Large intestine (tissue), 3 donors: ENCODE data around the gene S1PR4. TPM values are rescaled to one million over a fixed set of nuclear protein-coding genes. Genes with fewer than 3 reads are reported as not detected.
"Not testable (repeated sequence)": the region's sequence is repeated elsewhere in the genome, so short reads cannot be mapped to it uniquely, and the experiment has no call there.

Source experiments
- DNase-seq, 2 donors: peaks; one replicate each; pipeline versions ENCODE4 v3.0.0 to v3.0.0-alpha.2; 2013
- H3K27ac ChIP-seq: one replicate; pipeline ENCODE4 v1.5.1; 2013; ENCODE audit warnings: low read length
- H3K27me3 ChIP-seq: 2 replicates; pipeline ENCODE4 v1.6.1; 2013; ENCODE audit warnings: low read length; ENCODE audit not compliant: control insufficient read depth, insufficient read depth
- H3K36me3 ChIP-seq: 2 replicates; pipeline ENCODE4 v1.6.1; 2013; ENCODE audit warnings: low read length; ENCODE audit not compliant: control insufficient read depth, insufficient read depth
- H3K4me1 ChIP-seq: one replicate; pipeline ENCODE4 v1.6.1; 2013; ENCODE audit warnings: low read length; ENCODE audit not compliant: control insufficient read depth, insufficient read depth
- H3K4me3 ChIP-seq: one replicate; pipeline ENCODE4 v1.5.1; 2013; ENCODE audit warnings: low read length
- H3K9me3 ChIP-seq: one replicate; pipeline ENCODE4 v1.6.1; 2013; ENCODE audit warnings: mild to moderate bottlenecking, low read depth, low read length, moderate library complexity; ENCODE audit not compliant: control insufficient read depth
- WGBS: methylation state at CpG from one replicate; pipeline ENCODE4 v1.1.5; 2013; ENCODE audit warnings: low lambda C conversion rate; ENCODE audit not compliant: insufficient coverage; 5-methylcytosine and 5-hydroxymethylcytosine counted together
- polyA plus RNA-seq: library from polyadenylated mRNA; unstranded; fragments of 120-200 nt; gene quantifications from one replicate; pipeline ENCODE4 v1.2.1, GENCODE V29; 2013

Gene S1PR4
- polyA plus RNA-seq, 1 donor: 0.55 TPM

DNA sequence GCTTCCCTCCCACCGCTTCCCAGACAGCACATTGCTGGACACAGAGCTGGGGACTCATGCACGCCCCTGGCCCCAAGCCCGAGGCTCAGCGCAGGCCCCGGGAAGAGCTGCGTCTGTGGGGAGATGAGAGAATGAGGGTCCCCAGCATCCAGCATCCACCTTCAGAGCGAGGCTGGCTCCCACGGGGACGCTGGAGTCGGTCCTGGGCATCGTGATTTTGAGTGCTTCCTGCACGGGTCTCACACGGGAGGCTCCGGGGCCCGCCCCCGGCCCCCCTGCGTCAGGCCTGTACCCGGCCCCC is 11.9 kb downstream of the S1PR4 start:
- Histone ChIP-seq H3K4me3 (no peak overlapping the region), H3K9me3 (no peaks in the 10 kb centered on the region), H3K4me1 (peaks cover 28% of the 10 kb centered on the region), H3K27ac (no peak overlapping the region), H3K27me3 (no peaks in the 10 kb centered on the region), H3K36me3 (peaks cover 13% of the 10 kb centered on the region)
- DNase-seq: no peak
- WGBS: no CpG with 5 or more reads among the region's 18 CpGs

DNA sequence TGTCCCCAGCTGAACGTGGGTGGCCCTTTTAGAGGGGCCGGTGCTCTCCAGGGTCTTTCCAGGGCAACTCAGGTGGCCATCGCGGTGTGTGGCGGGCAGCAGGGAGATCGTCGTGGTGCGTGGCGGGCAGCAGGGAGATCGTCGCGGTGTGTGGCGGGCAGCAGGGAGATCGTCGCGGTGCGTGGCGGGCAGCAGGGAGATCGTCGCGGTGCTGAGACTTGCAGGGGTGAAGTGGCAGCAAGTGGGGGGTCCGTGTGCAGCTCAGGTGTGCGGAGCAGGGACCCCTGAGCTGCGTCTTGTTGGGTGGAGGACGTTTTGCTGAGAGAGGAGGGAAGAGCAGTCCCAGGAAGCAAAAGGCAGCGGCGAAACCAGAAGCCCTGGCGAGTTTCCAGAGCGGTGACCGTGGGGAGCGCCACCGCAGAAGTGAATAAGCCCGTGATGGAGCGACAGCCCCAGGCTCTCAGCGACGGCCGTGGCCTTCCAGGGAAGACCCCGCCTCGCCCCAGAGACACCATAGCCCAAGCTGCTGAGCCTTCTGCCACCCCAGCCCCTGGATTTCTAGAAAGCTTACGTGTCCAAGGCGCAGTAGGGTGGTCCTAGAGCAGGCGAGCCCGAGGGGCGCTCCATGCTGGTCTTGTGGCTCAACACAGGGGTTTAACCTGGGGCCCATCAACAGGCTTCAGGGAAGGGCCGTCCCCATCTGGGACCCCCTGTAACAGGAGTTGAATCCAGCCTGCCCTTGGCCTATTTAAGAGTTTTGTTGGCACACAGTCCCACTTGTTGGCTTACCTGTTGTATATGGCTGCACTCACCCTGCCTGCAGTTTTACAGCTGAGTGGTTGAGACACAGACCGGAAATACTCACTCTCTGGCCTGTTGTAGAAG is 12.6 kb downstream of the S1PR4 start:
- WGBS: no CpG with 5 or more reads among the region's 46 CpGs
- Histone ChIP-seq H3K27me3 (no peaks in the 10 kb centered on the region), H3K4me1 (peaks cover 28% of the 10 kb centered on the region), H3K4me3 (no peak overlapping the region), H3K36me3 (peaks cover 17% of the 10 kb centered on the region), H3K9me3 (no peaks in the 10 kb centered on the region), H3K27ac (no peak overlapping the region)
- DNase-seq: no peak

DNA sequence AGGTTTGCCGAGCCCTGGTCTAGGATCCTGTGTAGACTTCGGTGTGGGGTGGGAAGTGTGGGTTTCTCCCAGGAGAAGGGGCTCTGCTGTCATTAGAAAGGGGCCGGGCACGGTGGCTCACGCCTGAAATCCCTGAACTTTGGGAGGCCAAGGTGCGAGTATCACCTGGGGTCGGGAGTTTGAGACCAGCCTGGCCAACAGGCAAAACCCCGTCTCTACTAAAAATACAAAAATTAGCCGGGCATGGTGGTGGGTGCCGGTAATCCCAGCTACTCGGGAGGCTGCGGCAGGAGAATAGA is 13.2 kb downstream of the S1PR4 start:
- H3K9me3 ChIP-seq, H3K27ac ChIP-seq, H3K27me3 ChIP-seq, DNase-seq, H3K4me3 ChIP-seq: not testable (repeated sequence)
- H3K36me3 ChIP-seq: peaks cover 23% of the 10 kb centered on the region
- peaks cover 28% of the 10 kb centered on the region for H3K4me1 ChIP-seq
- no CpG with 5 or more reads among the region's 12 CpGs for WGBS

DNA sequence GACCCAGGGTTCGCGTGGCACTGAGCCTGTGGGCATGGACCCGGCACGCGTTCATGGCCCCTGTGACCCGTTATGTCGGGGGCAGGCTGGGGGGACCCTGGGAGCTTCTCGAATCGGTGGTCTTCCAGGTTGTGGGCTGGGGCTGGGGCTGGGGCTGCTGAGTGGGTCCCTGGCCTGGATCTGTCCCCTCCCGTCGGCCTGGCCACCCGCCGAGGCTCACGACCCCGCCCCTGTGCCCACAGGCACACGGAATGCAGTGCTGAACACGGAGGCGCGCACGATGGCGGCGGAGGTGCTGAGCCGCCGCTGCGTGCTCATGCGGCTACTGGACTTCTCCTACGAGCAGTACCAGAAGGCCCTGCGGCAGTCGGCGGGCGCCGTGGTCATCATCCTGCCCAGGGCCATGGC is 13.7 kb downstream of the S1PR4 start:
- no peak overlapping the region for H3K4me3 ChIP-seq
- H3K9me3 ChIP-seq: no peaks in the 10 kb centered on the region
- peaks cover 24% of the 10 kb centered on the region for H3K4me1 ChIP-seq
- no CpG with 5 or more reads among the region's 32 CpGs for WGBS
- H3K36me3 ChIP-seq: peaks cover 24% of the 10 kb centered on the region
- H3K27ac ChIP-seq: no peak overlapping the region
- no peak for DNase-seq
- H3K27me3 ChIP-seq: no peaks in the 10 kb centered on the region

DNA sequence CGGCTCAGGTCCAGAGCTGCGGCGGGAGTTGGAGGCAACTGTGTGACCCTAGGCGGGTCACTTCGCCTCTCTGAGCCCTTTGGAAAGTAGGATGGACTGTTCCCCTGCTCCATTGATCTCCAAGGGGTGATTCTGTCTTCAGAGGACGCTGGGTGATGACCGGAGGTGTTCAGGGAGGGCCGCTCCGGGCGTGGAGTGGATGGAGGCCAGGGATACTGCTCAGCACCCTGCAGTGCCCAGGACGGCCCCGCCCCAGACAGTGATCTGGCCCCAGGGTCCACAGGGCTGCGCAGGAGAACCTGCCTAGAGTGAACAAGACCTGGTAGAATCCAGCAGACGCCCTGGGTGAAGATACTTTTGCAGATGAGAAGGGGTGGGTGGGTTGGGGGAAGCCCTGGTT is 14.1 kb downstream of the S1PR4 start:
- Histone ChIP-seq H3K9me3 (no peaks in the 10 kb centered on the region), H3K36me3 (peaks cover 24% of the 10 kb centered on the region), H3K27ac (no peak overlapping the region), H3K4me3 (no peak overlapping the region), H3K4me1 (peaks cover 20% of the 10 kb centered on the region), H3K27me3 (no peaks in the 10 kb centered on the region)
- no peak for DNase-seq
- WGBS: no CpG with 5 or more reads among the region's 14 CpGs

DNA sequence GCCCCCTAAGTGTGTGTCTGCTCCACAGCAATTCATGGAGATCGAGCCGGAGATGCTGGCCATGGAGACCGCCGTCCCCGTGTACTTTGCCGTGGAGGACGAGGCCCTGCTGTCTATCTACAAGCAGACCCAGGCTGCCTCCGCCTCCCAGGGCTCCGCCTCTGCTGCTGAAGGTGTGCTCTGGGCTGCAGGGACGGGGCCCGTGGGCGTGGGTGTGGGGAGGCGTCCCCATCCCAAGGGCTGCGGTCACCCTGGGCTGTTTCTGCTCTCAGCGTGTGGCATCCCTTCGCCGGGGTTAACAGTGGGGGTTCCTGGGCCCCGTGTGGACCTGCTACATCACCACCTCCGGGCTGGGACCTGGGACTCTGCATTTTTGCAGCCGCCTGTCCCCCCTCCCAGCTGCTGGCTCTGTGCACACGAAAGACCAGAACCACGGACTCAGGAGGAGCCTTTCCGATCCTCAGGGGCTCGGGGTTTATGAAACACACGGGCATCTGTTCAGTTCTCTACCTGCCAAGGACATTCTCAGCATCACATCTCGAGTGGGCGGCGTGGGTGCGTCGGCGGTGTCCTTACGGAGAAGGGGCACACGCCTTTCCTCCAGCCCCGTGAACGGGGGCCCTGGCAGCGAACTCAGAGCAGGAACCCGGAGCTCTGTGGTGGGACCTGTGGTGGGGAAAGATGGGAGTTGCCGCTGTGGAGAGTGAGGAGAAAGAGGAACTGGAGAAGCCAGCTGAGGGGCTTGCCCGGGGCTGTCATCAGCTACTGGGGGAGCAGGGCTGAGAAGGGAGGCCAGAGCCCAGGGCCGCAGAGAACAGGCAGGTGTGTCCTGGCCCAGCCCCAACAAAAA is 14.9 kb downstream of the S1PR4 start:
- no peak for DNase-seq
- H3K4me3 ChIP-seq: no peak overlapping the region
- no peak overlapping the region for H3K27ac ChIP-seq
- peaks cover 24% of the 10 kb centered on the region for H3K36me3 ChIP-seq
- H3K27me3 ChIP-seq: no peaks in the 10 kb centered on the region
- H3K4me1 ChIP-seq: peaks cover 13% of the 10 kb centered on the region
- WGBS: no CpG with 5 or more reads among the region's 40 CpGs
- H3K9me3 ChIP-seq: no peaks in the 10 kb centered on the region

DNA sequence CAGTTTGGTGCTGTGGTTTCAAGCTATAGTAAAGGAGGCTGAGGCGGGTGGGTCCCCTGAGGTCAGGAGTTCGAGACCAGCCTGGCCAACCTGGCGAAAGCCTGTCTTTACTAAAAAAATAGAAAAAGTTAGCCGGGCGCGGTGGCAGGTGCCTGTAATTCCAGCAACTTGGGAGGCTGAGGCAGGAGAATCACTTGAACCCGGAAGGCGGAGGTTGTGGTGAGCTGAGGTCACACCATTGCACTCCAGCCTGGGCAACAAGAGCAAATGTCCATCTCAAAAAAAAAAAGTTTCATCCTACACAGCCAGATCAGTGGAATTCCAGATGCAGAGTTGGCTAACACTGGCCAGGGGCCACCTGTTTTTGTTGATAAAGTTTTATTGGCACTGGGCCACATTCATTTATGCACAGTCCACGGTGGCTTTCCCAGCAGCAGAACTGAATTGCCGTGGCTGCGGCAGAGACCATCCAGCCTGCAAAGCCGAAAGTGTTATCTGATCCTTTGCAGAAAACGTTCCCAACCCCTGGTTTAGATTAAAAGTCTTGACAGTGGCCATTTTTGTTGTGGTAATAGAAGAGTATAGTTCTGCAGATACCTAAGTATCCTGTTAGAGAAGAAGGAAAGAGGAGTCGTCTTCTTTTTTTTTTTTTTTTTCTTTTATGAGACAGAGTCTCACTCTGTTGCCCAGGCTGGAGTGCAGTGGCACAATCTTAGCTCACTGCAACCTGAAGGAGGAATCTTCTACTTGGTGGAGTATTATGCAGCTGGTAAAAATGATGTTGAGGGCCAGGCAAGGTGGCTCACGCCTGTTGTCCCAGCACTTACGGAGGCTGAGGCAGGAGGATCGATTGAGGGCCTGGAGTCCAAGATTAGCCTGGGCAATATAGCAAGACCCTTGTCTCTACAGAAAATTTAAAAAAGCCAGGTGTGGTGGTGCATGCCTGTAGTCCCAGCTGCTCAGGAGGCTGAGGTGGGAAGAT is 15.8 kb downstream of the S1PR4 start:
- DNase-seq: no peak
- Histone ChIP-seq H3K9me3 (no peaks in the 10 kb centered on the region), H3K4me1 (peaks cover 5% of the 10 kb centered on the region), H3K27me3 (no peaks in the 10 kb centered on the region), H3K4me3 (no peak overlapping the region), H3K27ac (no peak overlapping the region), H3K36me3 (peaks cover 33% of the 10 kb centered on the region)
- WGBS: no CpG with 5 or more reads among the region's 17 CpGs

DNA sequence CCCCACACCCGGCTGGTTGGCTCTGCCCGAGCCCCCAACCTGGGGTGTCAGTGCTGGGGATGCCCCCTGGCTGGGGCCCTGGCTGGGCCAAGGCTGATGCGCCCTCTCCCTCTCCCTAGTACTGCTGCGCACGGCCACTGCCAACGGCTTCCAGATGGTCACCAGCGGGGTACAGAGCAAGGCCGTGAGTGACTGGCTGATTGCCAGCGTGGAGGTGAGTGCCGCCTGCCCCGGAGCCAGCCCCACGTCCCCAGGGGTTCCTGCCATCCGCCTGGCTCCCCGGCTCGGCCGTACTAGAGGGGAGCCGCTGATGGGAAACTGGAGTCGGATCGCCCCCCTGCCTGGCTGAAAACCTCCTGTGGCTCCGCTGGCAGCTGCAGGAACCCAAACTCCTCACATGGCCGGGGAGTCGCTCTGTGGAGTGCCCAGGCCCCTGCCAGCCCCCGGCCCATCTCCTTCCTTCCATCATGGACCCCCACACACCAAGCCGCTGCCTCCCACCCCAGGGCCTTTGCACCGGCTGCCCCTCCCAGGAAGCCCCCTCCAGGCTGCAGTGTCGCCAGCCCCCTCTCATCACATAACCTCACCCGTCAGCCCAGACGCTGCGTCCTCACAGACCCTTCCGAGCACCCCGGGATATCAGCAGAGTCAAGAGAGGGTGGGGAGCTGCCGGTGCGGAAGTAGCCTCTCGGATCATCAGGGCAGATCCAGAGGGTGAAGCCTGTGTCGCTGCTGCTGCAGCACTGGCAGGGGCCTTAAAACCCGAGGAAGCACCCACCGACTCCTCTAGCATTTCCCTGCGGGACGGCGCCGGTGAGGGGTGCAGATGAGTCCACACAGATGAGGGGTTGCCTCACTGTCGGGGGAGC is 17.7 kb downstream of the S1PR4 start:
- no peak overlapping the region for H3K27ac ChIP-seq
- H3K4me1 ChIP-seq: no peaks in the 10 kb centered on the region
- no peaks in the 10 kb centered on the region for H3K9me3 ChIP-seq
- H3K27me3 ChIP-seq: no peaks in the 10 kb centered on the region
- no peak overlapping the region for H3K4me3 ChIP-seq
- no CpG with 5 or more reads among the region's 42 CpGs for WGBS
- no peak for DNase-seq
- peaks cover 35% of the 10 kb centered on the region for H3K36me3 ChIP-seq

DNA sequence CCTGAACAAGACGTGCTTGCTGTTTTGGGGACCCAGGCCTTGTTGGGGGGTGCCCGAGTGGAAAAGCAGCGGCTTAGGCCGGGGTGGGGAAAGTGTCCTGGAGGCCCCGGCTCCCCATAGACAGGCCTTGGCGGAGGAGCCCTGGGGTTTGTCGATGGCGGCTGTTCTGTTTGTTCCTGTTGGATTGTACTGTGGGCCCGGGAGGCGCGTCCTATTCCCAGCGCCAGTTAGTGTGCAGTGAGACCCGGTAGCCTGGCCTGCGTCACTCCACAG is 18.3 kb downstream of the S1PR4 start:
- peaks cover 35% of the 10 kb centered on the region for H3K36me3 ChIP-seq
- DNase-seq: no peak
- WGBS: no CpG with 5 or more reads among the region's 14 CpGs
- H3K27ac ChIP-seq: no peak overlapping the region
- H3K4me1 ChIP-seq: no peaks in the 10 kb centered on the region
- H3K4me3 ChIP-seq: no peak overlapping the region
- no peaks in the 10 kb centered on the region for H3K27me3 ChIP-seq
- no peaks in the 10 kb centered on the region for H3K9me3 ChIP-seq
